Activated naive CD4-positive, alpha-beta T cell (primary cell): ENCODE measurements around the gene ADD1.

Experiments used
- DNase-seq, 4 experiments: peaks; one replicate each; lab custom pipeline; 2025; lab: John Stamatoyannopoulos, UW

ADD1 gene

DNA sequence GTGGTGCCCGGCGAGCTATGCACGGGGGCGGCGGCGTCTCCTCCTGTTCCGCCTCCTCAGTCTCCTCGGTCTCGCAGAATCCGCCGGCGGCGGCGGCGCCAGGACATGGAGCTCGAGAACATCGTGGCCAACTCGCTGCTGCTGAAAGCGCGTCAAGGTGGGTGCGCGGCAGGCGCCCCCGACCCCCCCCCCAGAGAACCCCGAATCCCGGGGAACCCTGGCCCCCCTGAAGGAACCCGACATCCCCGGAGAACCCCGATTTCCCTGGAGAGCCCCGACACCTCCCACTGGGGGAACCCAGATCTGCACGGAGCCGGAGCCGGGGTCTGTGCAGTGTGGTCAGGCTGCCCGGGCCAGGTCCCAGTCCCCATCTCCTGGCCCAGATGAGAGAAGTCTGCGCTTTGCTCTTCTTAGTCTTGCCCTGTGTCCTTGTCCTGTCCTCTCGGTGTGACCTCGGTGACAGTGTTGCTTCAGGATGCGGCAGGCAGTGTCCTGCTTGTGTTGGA lies 120.4 kb downstream of the ADD1 start:
- no peak for DNase-seq

DNA sequence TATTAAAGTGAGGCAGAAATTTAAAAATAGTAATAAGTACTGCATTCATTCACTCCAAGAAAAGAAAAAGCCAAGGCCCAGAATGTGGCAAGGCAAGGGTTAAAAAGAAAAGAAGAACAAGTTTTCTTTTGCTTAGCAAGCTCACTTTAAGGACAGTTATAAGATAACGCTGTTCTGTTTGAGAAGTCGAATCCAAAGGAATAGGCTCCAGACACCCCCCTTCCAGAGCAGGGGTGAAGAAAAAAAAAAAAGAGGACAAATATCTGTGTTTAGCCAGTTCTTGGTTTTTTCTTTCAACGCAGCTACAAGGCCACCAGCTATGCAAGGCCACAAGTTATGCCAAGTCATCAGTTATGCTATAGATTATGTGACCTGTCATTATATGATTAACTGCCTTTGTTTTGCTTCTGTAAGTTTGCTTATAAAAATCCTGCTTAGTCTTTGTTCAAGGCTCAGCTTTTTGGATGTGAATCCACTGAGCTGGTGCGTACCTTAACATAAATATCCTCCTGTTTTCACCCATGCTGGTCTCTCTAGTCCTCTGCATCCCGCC lies 121.1 kb downstream of the ADD1 start:
- DNase-seq = no peak

GRCh38 chr4:2965262-2965661 lies 121.6 kb downstream of the ADD1 start:
- DNase-seq = no peak

DNA sequence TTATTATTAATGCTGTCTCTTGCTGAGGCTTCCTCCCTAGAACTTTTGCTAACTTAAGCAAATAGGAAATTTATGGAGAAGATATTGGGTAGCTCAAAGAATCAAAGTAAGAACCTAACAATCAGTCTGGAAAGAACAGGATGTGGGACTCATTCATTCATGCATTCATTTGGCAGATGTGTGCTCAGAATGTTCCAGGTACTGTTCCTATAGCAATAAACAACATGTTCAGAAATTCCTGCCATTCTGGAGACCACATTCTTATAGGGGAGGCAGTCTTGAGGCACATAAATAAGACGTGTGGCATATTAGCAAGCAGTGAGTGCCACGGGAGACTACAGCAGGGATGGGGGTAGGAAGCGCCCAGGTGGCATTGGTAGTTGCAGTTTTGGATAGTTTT lies 124.7 kb downstream of the ADD1 start:
- DNase-seq = no peak

DNA sequence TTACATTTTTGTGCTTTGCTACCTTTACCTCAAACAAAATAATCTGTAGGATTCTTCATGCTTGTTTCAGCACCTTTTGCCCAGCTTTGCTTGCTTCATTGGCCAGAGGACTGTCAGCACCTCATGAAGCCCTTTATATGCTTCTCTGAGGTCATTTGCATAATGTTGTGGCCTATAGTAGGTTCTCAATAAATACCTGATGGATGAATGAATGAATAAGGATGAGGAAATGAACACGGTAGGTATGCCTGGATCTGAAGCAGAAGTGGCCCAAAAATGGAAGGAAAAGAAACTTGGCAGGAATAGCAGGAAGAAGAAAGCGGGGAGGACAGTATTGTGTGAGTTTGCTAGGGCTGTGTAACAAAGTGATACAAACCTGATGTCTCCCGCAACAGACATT lies 127.6 kb downstream of the ADD1 start:
- DNase-seq = no peak

- no peak for DNase-seq
Measured at GRCh38 chr4:2977211-2978088, 133.8 kb downstream of the ADD1 start.
